ENCODE measurements around the gene SEZ6. TPM values are rescaled to one million over a fixed set of nuclear protein-coding genes. Genes with fewer than 3 reads are reported as not detected.
A peak's percentile ranks its signal among the peaks of the same experiment; 100 is the strongest.

The SEZ6 gene
- total RNA-seq, 1 donor from 2014 or later, result not detected

DNA sequence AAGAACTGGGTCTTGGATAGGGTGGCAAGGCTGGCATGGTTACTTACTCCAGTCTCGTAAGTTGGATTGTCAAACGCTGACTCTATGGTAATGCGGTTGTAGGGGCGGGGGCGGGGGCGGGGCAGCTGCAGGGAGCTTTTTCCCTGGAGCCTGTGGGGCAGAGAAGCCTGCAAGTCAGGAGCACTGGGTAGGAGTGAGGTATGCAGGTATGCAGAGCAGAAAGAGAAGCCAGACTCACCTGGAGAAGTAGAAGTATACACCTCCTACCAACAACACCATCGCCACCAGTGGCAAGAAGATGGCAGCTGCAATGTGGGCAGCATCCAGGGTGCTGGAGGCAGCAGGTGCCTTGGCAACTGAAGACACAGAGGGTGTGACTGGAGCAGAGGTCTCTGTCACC lies 49.7 kb downstream of the SEZ6 start:
- DNase-seq (ENCODE audit: low read depth, low spot score), result no peak

DNA sequence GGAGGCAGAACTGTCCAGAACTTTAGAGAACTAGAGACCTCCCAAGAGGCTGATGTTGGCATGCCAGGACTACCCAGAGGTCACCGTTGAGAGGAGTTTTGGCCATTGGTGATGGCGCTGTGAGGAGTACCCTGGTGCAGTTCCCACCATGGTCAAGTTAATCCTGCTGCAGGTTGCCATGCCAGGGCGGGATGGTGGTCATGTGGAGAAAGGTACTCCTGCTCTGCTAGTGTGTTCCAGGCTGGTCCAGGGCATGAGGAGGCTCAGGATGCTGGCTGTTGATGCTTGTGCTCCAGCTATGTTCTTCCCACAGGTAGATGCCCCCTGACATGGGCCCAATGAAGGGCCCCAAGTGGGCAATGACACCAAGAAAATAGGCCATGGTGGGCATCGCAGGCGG lies 50.4 kb downstream of the SEZ6 start:
- no peak for DNase-seq (ENCODE audit: low read depth, low spot score)

DNA sequence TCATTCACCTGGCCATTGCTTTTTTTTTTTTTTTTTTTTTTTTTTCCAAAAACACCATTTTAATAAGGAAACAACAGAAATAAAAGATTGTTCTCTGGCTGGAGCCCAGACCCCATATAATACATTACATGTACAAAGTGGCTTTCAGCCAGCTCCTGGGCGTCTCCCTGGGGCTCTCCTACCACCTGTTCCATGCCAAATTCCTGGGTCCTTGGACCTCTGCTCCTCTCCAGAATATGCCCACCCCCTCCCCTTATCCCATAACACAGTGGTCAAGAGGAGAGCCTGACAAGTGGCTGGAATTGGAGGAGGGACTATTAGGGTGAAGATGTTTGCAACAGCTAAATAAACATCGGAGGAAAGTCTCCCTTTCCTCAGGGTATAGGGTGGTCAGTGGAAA lies 50.9 kb downstream of the SEZ6 start:
- no peak for DNase-seq (ENCODE audit: low read depth, low spot score)

DNA sequence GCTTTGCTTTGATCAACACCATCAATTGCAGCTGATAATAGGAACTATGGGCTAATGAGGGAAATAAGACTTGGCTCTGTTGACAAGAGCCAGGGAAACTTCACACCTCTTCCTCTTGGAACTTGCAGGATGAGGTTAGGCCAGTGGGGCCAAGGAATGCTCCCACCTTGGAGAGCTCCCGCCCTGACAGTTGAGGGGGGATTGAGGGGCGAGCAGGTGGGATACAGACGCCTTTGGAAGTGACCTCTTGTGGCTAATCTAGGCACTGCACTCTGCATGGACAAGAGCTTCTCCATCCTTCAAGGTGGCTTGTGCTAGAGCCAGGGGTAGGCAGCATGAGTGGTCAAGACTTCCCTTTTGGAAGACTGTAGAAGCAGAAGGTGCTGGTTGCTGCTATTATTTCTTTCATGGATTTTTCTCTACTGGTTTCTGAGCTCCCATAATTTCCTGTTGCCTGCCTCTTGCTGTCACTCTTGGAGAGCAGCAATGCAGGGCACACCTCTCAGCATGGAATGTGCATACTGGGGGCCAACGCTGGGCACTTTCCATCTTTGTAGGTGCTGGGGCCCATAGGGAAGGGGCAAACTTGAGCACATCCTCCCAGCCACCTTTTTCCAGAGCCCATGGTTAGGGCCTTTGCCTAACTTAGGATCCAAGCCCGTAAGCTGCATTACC lies 52.3 kb downstream of the SEZ6 start:
- DNase-seq (ENCODE audit: low read depth, low spot score), result no peak

DNA sequence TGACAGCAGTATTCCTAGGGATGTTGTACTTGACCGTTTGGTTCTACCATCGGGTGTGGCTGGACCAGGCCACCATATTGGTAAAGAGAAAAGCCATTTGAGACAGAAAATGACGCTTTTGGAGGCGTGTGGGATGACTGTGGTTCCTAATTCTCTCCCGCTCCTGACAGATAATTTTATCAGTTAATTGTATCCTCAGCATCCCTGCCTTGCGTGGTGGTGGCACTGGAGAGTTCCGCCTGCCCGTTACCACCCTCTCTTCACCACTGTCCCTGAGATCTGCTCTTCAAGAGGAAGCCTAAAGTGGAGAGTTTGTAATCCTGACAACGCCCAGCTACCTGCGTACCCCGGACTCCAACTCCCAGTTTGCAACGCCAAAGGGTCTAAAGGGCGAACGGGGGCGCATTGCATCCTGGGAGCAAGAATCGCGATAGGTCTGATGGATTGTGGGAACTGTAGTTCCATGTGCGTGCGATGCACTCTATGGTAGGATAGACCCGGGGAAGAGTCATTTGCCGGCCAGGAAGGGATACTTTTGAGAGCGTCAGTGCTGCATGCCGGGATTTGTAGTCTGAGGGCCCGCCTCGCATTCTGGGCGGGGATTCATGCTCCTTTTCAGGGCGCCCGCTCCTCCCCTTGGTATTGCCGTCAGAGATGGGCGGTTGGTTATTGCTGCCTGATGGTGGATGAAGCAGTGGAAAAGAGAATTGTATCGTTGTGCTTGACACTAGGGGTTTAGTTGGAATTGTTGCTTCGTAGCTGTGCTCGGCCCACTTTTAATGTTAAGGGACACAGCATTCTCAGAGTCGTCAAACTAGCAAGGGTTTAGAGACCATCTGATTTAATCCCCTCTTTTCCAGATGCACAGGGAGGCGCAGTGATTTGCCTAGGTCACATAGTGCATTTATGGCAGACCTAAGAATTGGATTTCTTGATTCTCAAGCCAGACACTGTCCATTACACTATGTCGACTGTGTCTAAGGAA lies 53.5 kb downstream of the SEZ6 start:
- DNase-seq (ENCODE audit: low read depth, low spot score), result peak; percentile 98

DNA sequence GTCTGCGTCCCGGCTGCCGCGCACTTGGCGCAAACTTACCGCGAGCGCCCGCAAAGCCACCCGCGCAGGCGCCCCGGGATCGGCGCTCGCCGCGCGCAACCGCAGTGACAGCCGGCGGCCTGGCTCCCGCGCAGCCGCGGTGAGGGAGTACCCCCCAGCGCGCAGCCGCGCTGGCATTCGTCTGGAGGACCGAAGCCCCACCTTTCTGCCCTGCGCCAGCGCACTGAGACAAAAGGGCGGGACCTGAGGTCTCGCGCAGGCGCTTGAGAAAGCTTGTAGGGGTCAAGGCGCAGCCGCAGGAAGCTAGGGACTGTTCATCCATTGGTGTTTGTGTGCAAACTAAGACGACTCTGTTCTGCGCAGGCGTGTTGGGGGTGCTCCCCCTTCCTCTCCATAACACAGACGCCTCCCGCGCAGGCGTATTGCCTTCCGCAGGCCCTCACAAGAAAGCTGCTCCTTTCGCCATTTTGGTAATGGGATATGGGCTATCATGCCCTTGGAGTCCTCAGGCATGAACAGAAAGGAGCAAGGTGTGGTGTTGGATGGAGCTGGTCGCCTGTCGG lies 54.3 kb downstream of the SEZ6 start, which contains the start of gene PHF12:
TSS of gene PHF12 (minus strand) at position 91 of the 563 bp plus-strand sequence. CDS start 558 bp downstream, outside the sequence.
- DNase-seq (ENCODE audit: low read depth, low spot score), result peak; percentile 100

DNA sequence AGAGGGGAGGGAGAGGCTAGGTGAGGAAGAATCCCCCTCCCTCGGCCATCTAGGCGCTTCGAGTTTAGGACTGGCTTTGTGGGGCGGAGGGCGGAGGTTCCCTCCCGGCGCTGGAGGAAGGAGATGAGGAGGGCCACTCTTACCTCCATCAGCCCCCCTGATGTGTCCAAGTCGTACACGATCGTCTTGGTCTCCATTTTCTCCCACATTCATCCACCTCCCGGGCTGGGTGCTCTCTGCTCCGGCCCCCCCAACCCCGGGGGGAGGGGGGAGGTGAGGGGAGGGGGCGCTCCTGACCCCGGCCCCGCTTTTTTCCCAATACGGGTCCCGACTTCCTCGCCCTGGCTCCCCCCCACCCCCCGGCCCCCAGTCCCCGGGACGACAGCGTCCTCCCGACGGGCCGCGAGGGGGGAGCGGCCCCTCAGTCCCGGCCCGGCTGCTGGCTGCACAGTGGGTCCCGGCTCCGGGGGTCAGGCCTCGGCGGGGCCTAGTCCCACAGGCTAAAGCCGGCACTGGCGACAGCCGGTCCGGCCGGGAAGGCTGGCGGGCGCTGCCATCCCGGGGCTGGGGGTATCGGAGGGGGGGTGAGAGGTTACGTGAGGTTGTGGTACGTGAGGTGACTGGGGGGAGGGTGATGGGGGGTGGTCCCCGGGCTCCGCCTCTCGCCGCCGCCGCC lies 54.9 kb downstream of the SEZ6 start:
- DNase-seq (ENCODE audit: low read depth, low spot score), result no peak

DNA sequence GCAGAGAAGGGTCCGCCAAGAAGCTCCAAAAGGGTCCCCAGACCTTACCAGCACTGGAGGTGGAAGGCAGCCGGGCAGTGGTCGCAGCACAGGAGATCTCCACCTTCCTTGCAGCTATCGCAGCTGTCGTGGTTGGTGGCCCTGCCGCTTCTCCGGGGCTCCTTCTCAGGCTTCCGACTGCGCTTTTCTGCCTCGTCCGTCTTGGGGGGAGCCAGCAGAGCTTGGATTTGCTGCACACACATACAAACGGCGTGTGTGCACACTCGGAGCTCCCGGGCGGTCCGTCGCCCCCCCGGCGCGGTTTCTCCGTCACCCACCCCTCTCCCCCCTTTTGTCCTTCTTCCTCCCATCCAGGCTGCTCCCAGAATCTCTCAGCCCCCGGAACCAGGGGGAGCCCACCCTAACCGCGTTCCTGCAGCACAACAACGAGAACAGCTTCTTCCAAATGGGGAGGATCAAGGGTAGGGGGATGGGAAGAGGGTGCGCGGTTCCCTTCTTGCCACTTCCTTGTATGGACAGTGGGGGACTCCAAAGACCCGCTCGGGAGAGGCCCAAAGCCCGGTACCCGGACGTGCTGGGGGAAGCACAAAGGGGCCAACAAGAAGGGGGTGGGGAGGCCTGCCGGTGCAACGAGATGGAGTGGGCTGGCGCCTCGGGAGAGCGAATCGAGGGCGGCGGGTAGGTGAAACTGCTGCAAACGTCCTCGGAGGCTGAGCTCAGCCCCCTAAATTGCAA lies 55.6 kb downstream of the SEZ6 start:
- DNase-seq (ENCODE audit: low read depth, low spot score), result no peak

DNA sequence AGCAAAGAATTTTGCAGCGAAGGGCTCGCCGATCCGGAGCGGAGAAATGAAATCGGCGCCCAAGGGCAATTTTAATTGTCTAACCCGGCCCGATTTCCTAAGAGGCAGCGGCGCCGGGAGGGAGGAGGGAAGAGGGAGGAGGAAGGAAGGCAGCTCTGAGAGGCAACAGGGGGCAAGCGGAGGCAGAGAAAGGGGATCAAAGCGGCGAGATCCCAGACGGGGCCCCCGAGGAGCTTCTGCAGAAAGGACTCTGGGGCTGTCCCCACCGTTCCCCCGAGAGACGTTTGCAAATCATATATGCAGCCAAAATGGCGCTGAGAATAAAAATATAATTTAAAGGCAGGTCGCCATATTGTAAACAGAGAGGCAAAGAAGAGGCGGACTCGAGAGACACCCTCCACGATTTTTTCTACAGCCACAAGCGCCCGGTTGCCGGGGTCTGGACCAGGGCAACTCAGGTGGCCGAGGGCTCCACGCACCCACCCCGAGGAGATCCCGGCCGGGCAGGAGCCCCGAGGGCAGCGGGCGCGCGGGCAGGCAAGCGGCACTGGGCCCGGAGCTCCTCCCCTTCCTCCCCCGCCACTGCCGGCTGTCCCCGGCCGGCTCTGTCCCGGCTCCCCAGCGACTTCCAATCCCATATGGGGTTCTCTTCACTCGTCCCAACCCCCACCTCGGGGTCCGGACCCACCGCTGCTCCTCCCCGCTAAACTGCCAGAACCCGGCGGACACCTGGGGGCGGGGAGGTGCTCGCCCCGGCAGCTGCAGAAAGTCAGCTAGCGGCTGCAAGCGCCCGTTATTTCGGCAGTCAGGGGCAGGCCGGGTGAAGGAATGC lies 56.4 kb downstream of the SEZ6 start:
- no peak for DNase-seq (ENCODE audit: low read depth, low spot score)

DNA sequence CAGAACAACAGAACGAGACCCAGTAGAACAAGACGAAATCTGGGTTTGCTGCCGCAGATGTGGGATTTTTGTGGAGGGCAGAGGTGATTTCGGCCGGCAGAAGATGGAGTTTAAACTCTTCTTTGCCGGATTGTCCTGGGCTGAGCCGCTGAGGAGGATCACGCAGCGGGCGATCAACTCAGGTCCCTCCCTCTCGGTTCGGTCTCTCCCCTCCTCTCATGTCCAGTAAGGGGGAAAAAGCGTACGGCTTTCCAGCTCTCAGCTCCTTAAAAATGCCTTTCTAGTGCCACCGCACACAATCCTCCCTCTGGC lies 57.0 kb downstream of the SEZ6 start:
- DNase-seq (ENCODE audit: low read depth, low spot score), result no peak

DNA sequence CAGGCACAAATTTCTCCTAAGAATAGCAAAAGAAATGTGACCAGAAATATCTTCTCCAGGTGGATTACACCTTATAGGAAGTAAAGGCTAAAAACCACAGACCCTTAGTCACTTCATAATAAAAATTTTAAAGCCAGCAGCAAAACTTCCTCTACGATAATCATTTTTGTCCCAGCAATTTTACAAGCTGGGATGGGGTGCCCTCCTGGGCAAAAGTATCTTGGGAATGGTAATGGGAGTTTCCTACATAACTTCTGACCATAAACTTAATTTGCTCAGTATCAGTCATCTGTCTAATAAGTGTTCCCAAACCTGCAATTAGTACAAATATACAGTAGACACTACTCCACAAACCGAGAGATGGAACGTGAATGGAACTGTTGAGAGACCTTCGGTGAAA lies 57.5 kb downstream of the SEZ6 start:
- no peak for DNase-seq (ENCODE audit: low read depth, low spot score)

DNA sequence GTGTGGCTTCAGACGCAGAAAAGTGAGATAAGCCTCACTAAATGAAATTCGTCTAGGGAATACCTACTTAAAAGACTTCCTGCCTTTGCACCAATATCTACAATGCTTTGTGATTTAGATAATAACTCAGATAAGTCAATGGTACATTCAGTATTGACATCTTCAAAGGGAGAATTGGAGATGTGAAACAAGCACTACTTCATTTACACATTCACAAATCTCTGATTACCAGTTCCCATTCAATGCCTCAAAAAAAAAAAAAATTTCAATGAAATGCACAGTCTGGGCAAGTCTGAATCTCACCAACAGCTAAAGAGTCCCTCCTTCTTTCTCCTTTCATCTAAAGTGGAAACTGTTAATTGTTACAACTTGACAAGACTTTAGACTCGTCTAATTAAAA lies 58.2 kb downstream of the SEZ6 start:
- no peak for DNase-seq (ENCODE audit: low read depth, low spot score)

DNA sequence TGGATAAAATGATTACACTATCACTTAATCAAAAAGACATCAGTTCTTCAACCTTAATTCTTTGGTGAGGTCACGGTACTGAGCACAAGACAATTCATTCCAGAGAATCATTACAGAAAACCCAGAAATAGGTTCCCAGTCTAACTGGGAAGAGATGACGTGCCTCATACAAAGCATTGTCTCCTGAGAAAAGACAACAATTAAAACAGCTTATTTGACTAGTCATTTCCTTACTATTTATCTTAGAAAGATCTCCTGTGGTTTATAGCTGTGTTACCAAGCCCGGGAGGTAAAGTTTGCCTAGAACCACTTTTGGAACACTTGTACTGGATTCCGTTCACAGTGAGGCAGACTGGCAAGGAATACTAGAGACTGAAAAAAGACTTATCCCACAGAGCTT lies 59.6 kb downstream of the SEZ6 start:
- DNase-seq (ENCODE audit: low read depth, low spot score), result peak; percentile 77

DNA sequence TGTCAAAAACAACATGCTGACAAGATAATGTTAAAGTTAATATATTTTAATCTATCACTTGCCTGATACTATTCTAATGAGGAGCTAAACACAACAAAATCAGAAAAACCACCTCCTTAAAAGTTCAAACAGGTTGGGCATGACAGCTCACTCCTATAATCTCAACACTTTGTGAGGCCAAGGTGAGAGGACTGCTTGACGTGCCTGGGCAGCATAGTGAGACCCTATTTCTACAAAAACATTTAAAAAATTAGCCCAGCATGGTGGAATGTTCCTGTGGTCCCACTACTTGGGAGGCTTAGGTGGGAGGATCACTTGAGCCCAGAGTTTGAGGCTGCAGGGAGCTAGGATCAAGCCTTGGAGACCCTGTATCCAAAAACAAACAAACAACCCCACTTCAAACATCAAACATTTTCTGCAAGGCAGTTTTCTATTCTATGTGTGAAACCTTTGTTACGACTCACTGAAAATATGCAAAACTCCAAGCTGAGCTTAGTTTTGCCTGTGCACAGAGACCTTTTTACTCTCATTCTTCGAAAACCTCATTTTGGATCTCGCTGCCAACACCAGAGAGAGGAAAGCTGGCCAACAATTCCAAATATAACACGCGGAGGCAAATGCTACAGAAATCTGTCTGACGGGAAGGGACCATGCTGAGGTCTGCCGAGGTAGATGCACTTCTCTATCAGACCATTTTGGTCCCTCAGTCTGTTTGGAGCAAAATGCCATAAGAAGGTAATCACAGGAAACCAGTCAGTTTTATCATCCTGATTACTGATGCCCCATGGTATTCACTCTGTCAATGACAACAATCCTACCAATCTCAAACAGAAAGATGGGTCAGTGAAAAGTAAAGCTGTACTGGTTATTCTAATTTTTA lies 60.7 kb downstream of the SEZ6 start:
- DNase-seq (ENCODE audit: low read depth, low spot score), result no peak

DNA sequence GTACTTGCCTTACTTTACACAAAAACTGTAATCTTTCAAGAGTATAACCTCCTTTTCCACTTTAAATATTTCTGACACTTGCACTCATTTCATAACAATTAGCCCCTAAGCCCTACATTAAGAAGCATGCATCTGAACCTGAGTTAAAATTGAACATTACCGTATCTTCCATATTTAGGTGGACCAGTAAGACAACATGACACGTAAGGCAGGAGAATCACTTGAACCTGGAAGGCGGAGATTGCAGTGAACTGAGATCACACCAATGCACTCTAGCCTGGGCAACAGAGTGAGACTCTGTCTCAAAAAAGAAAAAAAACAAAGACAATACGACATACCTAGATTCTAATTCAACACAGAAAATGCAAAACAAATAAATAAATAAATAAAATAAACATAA lies 61.5 kb downstream of the SEZ6 start:
- no peak for DNase-seq (ENCODE audit: low read depth, low spot score)

DNA sequence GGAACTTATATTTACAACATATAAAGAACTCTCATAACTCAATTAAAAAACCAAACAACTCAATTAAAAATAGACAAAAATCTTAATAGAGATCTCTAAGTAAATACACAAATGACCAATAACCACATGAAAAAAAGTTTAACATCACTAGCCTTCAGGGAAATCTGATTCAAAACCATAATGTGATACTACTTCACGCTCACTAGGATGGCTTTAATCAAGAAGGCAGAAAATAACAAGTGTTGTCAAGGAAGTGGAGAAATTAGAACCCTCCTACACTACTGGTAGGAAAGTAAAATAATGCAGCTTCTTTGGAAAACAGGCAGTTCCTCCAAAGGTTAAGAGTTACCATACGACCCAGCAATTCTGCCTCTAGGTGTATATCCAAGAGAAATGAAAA lies 62.9 kb downstream of the SEZ6 start:
- DNase-seq (ENCODE audit: low read depth, low spot score), result no peak

DNA sequence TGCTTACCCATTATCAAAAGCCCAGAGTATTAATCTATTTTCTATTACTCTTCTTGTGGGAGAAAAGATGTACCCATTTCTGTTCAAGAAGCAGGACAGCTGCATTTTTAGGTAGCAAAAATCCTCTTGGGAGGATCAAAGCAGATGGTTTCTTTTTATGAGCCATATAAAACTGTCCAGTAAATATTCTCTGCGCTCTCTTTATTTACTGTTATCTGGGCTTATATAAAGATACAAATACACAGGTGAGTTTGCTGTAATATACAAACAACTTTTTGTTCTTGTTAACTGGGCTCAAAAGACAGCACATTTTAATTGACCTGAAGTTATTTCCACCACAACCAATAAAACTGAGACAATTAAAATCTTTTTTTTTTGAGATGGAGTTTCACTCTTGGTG lies 64.6 kb downstream of the SEZ6 start:
- DNase-seq (ENCODE audit: low read depth, low spot score), result no peak

DNA sequence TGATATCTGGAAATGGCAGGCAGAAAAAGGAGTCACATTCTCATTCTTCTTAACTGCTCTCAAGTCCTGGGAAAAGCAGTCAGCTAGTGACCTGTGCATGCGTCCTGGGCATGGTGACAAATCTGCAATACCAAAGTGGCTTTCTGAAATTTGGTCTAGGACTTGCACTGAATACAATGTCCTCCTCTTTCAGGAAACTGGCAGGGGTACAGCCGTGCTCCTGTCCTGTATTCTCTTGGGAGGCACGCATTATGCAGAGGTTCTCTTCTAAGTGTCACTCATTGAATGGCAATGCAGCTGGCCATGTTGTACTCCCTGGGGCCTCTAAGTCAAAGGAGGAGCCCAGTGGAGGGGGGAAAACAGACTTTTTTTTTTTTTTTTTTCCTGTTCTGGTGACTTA lies 65.2 kb downstream of the SEZ6 start:
- no peak for DNase-seq (ENCODE audit: low read depth, low spot score)

DNA sequence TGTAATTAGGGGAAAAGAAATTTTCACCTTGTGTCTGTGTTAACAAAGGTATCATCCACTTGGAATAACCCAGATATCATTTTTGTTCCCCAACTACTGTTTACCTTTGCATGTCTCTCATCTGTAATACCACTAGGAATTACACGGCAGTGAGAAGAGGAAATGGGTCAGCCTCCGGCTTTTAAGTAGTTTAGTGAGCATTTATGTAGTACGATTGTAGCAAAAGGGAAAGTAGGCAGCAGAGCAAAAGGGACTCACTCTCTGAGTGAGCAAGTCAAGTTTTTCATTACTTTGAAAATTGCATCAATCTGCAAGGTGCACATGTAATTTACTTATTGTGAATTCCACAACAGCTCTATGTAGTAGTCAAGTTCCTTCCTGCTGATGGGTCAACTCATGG lies 65.7 kb downstream of the SEZ6 start:
- no peak for DNase-seq (ENCODE audit: low read depth, low spot score)

Measured in pulmonary artery endothelial cell (primary cell).